Ishikawa (cell line): ENCODE data around the gene CCDC187.

Source experiments
- EP300 ChIP-seq: IDR thresholded peaks from 2 replicates; pipeline ENCODE4 v1.6.1; 2012; ENCODE audit warnings: borderline replicate concordance
- FOXM1 ChIP-seq: IDR thresholded peaks from 2 replicates; pipeline ENCODE4 v1.6.1; 2012; ENCODE audit warnings: low read depth, borderline replicate concordance
- TAF1 ChIP-seq: IDR thresholded peaks from 2 replicates; pipeline ENCODE4 v1.6.1; 2012; ENCODE audit warnings: low read depth, mild to moderate bottlenecking
- ZBTB7A ChIP-seq: IDR thresholded peaks from 2 replicates; pipeline ENCODE4 v1.6.1; 2012; ENCODE audit warnings: low read depth

DNA sequence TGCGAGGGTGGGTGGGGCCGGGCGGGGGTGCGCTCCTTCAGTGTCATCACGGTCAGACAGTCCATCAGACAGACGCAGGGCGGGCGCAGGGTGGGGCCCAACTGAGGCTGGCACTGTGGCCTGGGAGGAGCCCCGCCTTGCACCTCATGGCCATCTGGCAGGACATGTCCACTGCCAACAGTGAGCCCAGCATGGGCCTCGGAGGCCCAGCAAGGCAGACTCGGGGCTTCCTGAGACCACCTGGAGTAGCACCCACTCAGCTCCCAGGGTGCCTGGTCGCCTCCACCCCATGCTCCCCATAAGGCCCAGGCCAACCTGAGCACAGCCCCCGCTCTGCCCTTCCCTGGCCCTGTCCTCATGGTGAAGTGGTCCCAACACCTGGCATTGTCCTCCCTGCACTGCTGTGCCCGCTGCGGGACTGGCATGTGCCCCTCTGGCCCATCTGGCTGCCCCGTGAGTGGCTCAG is 14.9 kb upstream of the CCDC187 start:
- TF ChIP-seq FOXM1 (no peak), ZBTB7A (no peak), TAF1 (no peak), EP300 (no peak)
